Measurements from ENCODE around the gene ANKRD44.
"Not testable (repeated sequence)": the region's sequence is repeated elsewhere in the genome, so short reads cannot be mapped to it uniquely, and the experiment has no call there.

Gene ANKRD44

GRCh38 chr2:197315371-197315770, 4.8 kb upstream of the ANKRD44 start:
- no peak for DNase-seq (ENCODE audit: low spot score)

DNA sequence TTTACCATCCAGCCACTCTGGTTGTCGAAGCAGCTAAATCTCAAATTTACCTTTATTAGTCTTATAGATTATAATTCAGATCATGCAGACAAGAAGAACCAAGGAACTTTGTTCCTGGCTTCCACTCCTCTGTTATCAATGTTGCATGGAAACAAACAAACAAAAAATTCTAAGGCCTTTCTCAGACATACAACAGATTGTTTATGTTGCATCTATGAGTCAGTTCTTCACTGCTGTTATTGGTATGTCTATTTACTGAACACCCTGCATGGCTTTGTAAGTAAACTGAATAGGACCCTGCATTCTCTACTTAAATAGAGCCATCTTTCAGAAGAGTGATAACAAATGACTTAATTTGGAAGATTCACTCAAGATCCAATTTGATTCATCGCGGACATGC, 1.6 kb upstream of the ANKRD44 start:
- DNase-seq (ENCODE audit: low spot score): no peak

DNA sequence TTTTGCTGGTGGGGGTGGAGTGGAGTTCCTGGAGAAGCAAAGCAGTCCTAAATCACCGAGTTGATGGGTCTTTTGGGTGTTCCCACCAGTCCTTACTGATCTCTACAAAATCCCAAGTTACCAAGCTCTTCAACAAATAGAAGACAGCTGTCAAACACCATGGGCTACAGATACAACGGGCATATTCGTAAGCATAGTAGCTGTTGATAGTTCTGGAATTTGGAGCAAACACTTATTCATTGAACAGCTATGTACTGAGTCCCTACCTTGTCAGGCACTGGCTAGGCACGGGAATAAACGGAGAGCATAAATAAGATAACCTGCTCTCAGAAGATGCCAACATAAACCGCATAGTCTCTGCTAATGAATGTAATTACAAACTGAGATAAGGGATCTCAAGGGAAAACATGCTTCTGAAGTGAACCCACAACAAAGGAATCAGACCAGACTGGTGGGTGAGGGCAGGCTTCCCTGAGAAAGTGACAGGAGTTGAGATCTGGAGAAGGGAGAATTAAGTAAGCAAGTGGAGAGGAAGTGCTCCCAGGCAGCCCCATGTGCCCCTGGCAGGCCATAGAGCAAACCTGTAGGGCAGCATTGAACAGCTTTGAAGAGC, 947 bp upstream of the ANKRD44 start:
- no peak for DNase-seq (ENCODE audit: low spot score)

GRCh38 chr2:197310987-197311420, 424 bp upstream of the ANKRD44 start:
- no peak for DNase-seq (ENCODE audit: low spot score)

GRCh38 chr2:197309691-197310231, 819 bp downstream of the ANKRD44 start:
- no peak for DNase-seq (ENCODE audit: low spot score)

DNA sequence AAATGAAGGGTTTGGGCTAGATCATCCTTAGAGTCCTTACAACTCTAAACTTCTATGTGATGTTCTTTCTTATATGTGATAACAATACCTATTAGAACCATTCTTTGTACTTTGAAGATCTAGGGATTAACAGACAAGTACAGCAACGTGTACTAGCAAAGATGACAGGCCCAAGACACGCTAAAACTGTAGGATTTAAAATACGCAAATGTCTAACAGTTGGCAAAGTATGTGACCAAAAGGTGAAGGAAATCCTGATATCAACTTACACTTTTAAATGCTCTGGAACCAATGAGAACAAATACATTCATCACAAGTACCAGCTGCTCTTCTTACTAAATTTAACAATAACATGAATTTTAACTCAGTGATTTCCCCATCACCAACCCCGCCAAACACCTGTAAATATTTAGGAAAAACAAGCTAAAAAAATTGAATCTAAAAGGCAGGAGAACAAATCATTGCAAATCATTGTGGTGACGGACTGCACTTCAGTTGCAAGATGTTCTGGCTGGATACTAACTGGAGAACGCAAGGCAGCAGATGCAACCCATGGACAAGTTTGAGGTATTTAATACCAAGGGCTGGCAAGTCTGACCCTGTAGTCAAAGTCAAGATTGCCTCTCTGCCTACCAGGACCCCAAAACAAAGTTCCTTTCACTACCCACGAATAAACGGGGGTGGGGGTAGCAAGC, 1.4 kb downstream of the ANKRD44 start:
- no peak for DNase-seq (ENCODE audit: low spot score)

DNA sequence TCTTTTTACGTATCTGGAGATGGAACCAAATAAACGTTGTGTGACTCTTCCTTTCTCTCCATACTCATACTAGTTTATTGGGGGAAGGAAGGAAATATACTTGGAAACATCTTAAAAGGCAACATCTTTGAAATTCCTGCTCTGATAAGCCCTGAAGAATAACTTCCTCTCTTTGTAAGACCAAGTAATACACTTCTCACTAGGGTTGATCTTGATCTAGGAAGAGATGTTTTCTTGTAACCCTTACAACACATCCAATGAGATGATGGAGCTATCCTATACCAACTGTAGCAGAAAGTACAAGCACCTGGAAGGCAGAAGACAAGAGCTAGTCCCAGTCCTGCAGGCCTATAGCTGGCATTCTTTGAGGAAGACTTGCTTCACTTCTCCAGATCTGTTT, 2.0 kb downstream of the ANKRD44 start:
- no peak for DNase-seq (ENCODE audit: low spot score)

- DNase-seq (ENCODE audit: low spot score): no peak
These were observed 2.6 kb downstream of the ANKRD44 start for GRCh38 chr2:197307933-197308521.

GRCh38 chr2:197307236-197307932, 3.2 kb downstream of the ANKRD44 start:
- DNase-seq (ENCODE audit: low spot score): no peak

DNA sequence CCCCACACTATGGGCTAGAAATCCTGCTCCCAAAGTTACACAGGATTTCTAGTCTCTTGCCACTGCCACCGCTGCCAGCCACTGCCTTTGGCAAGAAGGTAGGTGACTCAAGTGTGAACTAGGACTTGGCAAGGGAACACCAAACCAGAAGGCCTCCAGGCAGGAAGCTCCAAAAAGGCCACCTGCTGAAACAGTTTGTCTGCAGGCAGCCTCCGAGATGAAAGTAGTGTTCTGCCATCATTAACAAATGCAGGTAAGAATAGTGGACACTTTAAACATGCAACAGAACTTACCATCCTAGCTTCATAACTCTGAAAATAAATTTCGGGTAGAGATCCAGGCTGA, 3.9 kb downstream of the ANKRD44 start:
- no peak for DNase-seq (ENCODE audit: low spot score)

DNA sequence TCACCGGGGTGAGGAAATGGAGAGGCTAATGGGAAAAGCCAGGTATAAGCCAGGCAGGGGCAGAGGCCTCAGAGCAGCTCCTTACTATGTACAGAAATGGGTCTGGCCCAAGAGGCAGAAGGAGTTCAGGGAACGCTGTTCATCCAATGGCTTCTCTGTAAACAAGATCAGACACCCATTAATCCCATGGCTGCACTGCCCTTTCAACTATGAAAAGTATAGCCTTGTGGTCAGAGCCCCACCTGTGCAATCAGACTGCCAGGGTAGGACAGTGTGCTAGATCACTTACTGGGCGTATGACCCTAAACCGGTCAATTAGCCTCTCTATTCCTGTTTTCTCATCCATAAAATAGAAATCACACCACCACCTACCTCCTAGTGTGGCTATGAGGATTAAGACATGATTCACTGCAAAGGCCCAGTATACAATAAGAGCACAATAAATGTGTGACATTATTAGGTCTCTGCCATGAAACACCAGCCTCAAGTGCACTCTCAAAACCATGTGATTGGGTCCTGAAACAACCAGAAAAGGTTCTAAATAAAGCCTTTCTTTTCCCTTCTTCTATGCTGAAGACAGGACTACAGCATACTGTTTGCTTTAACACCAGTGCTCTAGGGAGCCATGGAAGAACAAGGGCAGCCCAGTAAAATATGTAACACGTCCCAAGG, 4.4 kb downstream of the ANKRD44 start:
- DNase-seq (ENCODE audit: low spot score): no peak

DNA sequence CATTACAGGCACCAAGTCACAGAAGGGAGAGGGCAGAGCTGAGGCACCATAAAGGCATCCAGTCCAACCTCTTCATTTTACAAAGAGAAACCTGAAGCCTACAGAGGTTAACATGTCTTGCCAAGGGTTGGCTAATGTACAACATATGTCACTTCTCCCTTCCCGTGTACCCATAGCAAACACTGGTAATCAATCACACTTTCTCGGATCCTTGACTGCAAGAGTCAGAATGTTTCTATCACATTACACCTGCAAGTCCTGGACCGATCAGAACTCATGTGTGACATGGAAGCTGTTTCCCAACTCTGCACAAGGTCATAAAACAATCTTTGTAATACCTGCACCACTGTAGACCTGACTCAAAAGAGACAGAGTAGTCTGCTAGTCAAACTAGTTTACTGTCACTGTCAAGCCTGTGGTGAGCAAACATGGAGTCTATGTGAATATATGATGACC, 6.0 kb downstream of the ANKRD44 start:
- DNase-seq (ENCODE audit: low spot score): no peak

GRCh38 chr2:197300139-197300538, 10.4 kb downstream of the ANKRD44 start:
- DNase-seq (ENCODE audit: low spot score): no peak

DNA sequence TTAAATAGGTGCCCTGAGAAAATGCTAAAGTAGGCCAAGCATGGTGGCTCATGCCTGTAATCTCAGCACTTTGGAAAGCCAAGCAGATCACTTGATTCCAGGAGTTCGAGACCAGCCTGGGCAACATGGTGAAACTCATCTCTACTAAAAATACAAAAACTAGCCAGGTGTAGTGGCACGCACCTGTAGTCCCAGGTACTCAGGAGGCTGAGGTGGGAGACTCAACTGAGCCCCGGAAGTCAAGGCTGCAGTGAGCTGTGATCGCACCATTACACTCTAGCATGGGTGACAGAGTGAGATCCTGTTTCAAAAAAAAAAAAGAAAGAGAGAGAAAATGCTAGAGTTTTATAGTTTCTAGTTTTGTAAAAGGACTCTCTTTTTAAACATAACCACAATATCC, 12.0 kb downstream of the ANKRD44 start:
- DNase-seq (ENCODE audit: low spot score): no peak

DNA sequence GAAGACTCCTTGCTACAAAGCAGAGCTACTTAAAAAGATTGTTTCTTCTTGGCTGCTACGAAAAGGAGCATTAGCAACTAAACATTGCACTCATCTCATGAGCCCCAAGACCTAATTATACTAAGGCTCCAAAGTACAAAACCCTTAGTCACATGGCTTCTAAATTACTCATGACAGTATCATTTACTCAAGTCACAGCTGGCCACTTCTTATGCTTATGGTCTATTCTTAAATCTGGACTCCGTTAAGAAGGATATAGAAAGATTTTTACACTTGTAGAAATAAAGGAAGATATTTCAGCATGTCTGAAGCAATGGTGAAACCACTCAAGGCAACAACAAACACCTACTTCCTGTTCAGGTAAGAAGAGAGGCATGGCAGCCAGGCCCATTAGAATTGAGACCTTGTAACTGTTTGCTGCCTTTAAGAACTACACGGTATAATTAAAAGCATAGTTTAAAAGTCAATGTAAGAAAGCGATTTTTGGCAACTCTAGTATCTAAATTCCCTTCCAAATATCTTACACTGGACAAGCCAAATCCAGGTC, 12.7 kb downstream of the ANKRD44 start:
- no peak for DNase-seq (ENCODE audit: low spot score)

GRCh38 chr2:197297266-197297665, 13.3 kb downstream of the ANKRD44 start:
- DNase-seq (ENCODE audit: low spot score): no peak

GRCh38 chr2:197296835-197297234, 13.7 kb downstream of the ANKRD44 start:
- DNase-seq (ENCODE audit: low spot score): no peak

DNA sequence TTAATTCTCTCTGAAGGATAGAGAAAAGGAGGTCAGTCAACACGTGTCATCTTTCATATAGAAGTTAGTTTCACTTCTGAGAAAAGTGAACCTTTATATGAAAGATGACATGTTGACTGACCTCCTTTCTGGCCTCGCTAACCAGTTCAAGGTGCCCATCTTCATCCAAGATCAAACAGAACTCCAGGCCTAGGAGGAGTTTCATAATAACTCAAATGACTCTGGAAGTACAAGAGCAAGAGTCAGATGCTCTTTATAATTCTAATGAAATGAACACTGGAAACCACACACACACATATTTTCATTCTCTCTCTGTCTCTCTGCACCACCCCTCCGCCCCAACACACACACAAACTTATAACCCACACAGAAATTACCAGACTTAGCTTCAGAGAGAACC, 16.3 kb downstream of the ANKRD44 start:
- DNase-seq (ENCODE audit: low spot score): no peak

- DNase-seq (ENCODE audit: low spot score): no peak
These were observed 17.1 kb downstream of the ANKRD44 start for GRCh38 chr2:197293252-197294007.

- no peak for DNase-seq (ENCODE audit: low spot score)
These were observed 18.0 kb downstream of the ANKRD44 start for GRCh38 chr2:197292619-197293018.

GRCh38 chr2:197287596-197287932, 23.0 kb downstream of the ANKRD44 start:
- not testable (repeated sequence) for DNase-seq (ENCODE audit: low spot score)

Data from hematopoietic multipotent progenitor cell treated with erythropoietin and hydrocortisone succinate and interleukin-3 and kit ligand, for 17 days (in vitro differentiated cells).